Thoracic aorta (tissue), 2 donors: ENCODE data around the gene INF2. TPM values are rescaled to one million over a fixed set of nuclear protein-coding genes. Genes with fewer than 3 reads are reported as not detected.

ENCODE experiments used
- ATAC-seq: fragments of 150-250 bp; one replicate; pipeline ENCODE4 v1.8.0; 2017; ENCODE audit warnings: low read depth; ENCODE audit not compliant: insufficient number of reproducible peaks, low FRiP score
- DNase-seq: peaks from one replicate; pipeline ENCODE4 v3.0.0-alpha.2; 2020; ENCODE audit warnings: low spot score
- H3K27ac ChIP-seq, 2 donors: fragments of 200-600 bp; sonication (generic); 1 replicate in 1 of 2; 2 replicates in 1 of 2; pipeline ENCODE4 v1.5.1; 2016; ENCODE audit warnings: mild to moderate bottlenecking in 2 of 2, moderate library complexity in 2 of 2
- H3K27me3 ChIP-seq: fragments of 200-600 bp; sonication (generic); replicated peaks from 2 replicates; pipeline ENCODE4 v1.6.0; 2016; ENCODE audit warnings: mild to moderate bottlenecking; ENCODE audit not compliant: insufficient read depth
- H3K36me3 ChIP-seq: fragments of 200-600 bp; sonication (generic); one replicate; pipeline ENCODE4 v1.5.1; 2016
- H3K4me1 ChIP-seq, 2 donors: fragments of 200-600 bp; sonication (generic); 1 replicate in 1 of 2; 2 replicates in 1 of 2; pipeline versions ENCODE4 v1.5.1 to v1.6.0; 2016; ENCODE audit warnings: low read depth in 2 of 2, mild to moderate bottlenecking in 1 of 2; ENCODE audit not compliant: control insufficient read depth in 1 of 2
- H3K4me3 ChIP-seq: fragments of 200-600 bp; sonication (generic); 2 replicates; pipeline ENCODE4 v1.5.1; 2016; ENCODE audit warnings: mild to moderate bottlenecking
- H3K9me3 ChIP-seq: fragments of 200-600 bp; sonication (generic); 2 replicates; pipeline ENCODE4 v1.5.1; 2016
- CTCF ChIP-seq: fragments of 200-600 bp; sonication (generic); IDR thresholded peaks from one replicate; pipeline ENCODE4 v1.5.1; 2019; ENCODE audit warnings: antibody characterized with exemption
- total RNA-seq, 2 donors: library from RNA; depleted of rRNA; stranded (reverse); fragments of >200 nt; gene quantifications; one replicate each; pipeline versions ENCODE4 v1.1.0 to v1.2.3, GENCODE V29; 2016

INF2 gene
- total RNA-seq, 2 donors from 2014 or later, result 124 to 162 TPM

DNA sequence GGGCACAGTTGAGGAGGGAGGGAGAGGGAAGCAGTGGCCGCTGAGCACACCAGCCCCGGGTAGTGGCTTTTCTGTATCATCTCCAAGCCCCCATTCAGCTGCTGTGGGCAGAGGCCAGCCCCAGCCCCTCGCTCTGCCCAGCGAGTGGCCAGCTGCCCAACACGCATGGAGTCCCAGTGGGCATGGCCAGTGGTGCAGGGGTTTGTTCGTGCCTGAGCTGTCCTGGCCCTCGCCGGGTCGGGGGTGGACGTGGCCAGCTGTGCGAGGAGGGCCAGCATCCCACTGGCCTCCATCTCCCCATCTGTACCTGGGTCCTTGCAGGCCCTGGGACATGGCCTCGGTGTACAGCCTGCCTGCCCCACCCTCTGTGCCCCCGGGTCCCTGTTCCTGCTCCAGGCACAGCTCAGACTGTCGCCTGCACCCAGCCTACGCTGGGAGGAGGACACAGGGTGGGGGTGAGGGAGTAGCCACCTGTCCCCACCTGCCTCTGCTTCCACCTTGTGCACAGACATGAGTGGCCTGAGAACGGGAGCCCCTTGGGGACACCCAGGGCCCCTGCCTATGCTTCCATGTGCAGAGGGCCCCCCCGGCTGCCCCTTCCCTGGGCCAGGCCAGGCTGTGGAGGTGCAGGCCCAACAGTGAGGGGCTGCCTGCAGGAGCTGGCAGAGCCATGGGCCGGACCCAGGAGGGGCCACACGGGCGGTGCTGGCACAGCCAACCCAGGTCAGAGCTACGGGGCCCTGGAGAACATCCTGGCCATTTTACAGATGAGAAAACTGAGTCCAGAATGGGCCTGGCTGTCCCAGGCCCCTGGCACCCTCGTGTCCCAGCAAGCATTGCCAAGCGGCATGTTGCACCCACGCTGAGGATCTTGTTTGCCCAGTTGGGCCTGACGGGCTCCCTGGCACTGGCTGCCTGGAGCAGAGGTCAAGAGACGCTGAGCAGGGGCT lies 4.3 kb downstream of the INF2 start:
- Histone ChIP-seq H3K27ac (peak overlapping the region in 1 of 2 donors; percentile 71), H3K36me3 (no peaks in the 10 kb centered on the region), H3K4me1 (peaks cover 68 to 92% of the 10 kb centered on the region in 2 donors), H3K27me3 (no peaks in the 10 kb centered on the region), H3K9me3 (no peaks in the 10 kb centered on the region), H3K4me3 (no peak overlapping the region)
- TF ChIP-seq CTCF, result no peak
- ATAC-seq (no peak), DNase-seq (no peak)

- TF ChIP-seq CTCF, result no peak
- DNase-seq (no peak), ATAC-seq (no peak)
- Histone ChIP-seq H3K36me3 (no peaks in the 10 kb centered on the region), H3K27me3 (no peaks in the 10 kb centered on the region), H3K4me3 (no peak overlapping the region), H3K4me1 (peaks cover 71 to 95% of the 10 kb centered on the region in 2 donors), H3K9me3 (no peaks in the 10 kb centered on the region), H3K27ac (peak overlapping the region; percentile 47 to 71)
These were observed 5.1 kb downstream of the INF2 start for GRCh38 chr14:104694475-104694950.

- peak overlapping the region; percentile 5 for H3K4me3 ChIP-seq
- no peak for TF ChIP-seq CTCF
- H3K27me3 ChIP-seq, result no peaks in the 10 kb centered on the region
- no peak for DNase-seq
- peaks cover 73 to 100% of the 10 kb centered on the region in 2 donors for H3K4me1 ChIP-seq
- H3K9me3 ChIP-seq, result no peaks in the 10 kb centered on the region
- H3K36me3 ChIP-seq, result no peaks in the 10 kb centered on the region
- ATAC-seq, result no peak
- peak overlapping the region; percentile 47 to 71 for H3K27ac ChIP-seq
These were observed 5.7 kb downstream of the INF2 start for GRCh38 chr14:104694991-104695659.

DNA sequence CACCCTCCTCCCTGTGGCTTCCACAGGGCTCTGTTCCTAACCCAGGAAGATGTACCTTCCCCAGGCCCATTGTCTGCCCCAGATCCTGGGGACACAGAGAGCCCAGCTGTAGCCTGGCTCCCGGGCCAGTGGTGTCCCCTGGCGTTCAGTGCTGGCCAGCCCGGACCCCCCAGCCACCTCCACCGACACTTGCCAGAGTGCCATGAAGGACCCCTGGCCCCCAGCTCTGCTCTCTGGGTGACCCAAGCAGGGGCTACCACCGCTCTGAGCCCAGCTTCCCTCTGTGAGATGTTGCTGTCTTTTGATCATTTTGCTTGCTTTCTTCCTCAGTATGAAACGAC lies 6.2 kb downstream of the INF2 start:
- H3K36me3 ChIP-seq, result no peaks in the 10 kb centered on the region
- ATAC-seq (no peak), DNase-seq (no peak)
- H3K27ac ChIP-seq, result peak overlapping the region; percentile 47 to 71
- peaks cover 71 to 100% of the 10 kb centered on the region in 2 donors for H3K4me1 ChIP-seq
- H3K4me3 ChIP-seq, result no peak overlapping the region
- no peak for TF ChIP-seq CTCF
- no peaks in the 10 kb centered on the region for H3K27me3 ChIP-seq
- no peaks in the 10 kb centered on the region for H3K9me3 ChIP-seq

GRCh38 chr14:104696671-104697316 lies 7.4 kb downstream of the INF2 start:
- Histone ChIP-seq H3K4me3 (no peak overlapping the region), H3K4me1 (peaks cover 60 to 88% of the 10 kb centered on the region in 2 donors), H3K27ac (peak overlapping the region; percentile 16 to 71), H3K27me3 (no peaks in the 10 kb centered on the region), H3K36me3 (peaks cover 9% of the 10 kb centered on the region), H3K9me3 (no peaks in the 10 kb centered on the region)
- ATAC-seq, result no peak
- DNase-seq, result no peak
- TF ChIP-seq CTCF, result no peak
